Ishikawa (cell line): ENCODE data around the gene TGIF2.

Experiments
- CEBPB ChIP-seq: IDR thresholded peaks from 2 replicates; pipeline ENCODE4 v1.6.1; 2012
- CREB1 ChIP-seq: IDR thresholded peaks from 2 replicates; pipeline ENCODE4 v1.6.1; 2012; ENCODE audit warnings: low read depth
- EGR1 ChIP-seq: IDR thresholded peaks from 2 replicates; pipeline ENCODE4 v1.6.1; 2012
- EP300 ChIP-seq: IDR thresholded peaks from 2 replicates; pipeline ENCODE4 v1.6.1; 2012; ENCODE audit warnings: borderline replicate concordance
- FOXM1 ChIP-seq: IDR thresholded peaks from 2 replicates; pipeline ENCODE4 v1.6.1; 2012; ENCODE audit warnings: low read depth, borderline replicate concordance
- MAX ChIP-seq: IDR thresholded peaks from 2 replicates; pipeline ENCODE4 v1.6.1; 2012
- NFIC ChIP-seq: IDR thresholded peaks from 2 replicates; pipeline ENCODE4 v1.6.1; 2012
- RAD21 ChIP-seq: IDR thresholded peaks from 2 replicates; pipeline ENCODE4 v1.6.1; 2012; ENCODE audit warnings: low read depth
- REST ChIP-seq: IDR thresholded peaks from 2 replicates; pipeline ENCODE4 v1.6.1; 2012; ENCODE audit warnings: low read depth, mild to moderate bottlenecking
- TAF1 ChIP-seq: IDR thresholded peaks from 2 replicates; pipeline ENCODE4 v1.6.1; 2012; ENCODE audit warnings: low read depth, mild to moderate bottlenecking
- TCF12 ChIP-seq: IDR thresholded peaks from 2 replicates; pipeline ENCODE4 v1.6.1; 2012; ENCODE audit warnings: low read depth
- TEAD4 ChIP-seq: IDR thresholded peaks from 2 replicates; pipeline ENCODE4 v1.6.1; 2012
- USF1 ChIP-seq: IDR thresholded peaks from 2 replicates; pipeline ENCODE4 v1.6.1; 2012
- YY1 ChIP-seq: IDR thresholded peaks from 2 replicates; pipeline ENCODE4 v1.6.1; 2012; ENCODE audit warnings: low read depth
- ZBTB7A ChIP-seq: IDR thresholded peaks from 2 replicates; pipeline ENCODE4 v1.6.1; 2012; ENCODE audit warnings: low read depth

Gene TGIF2

GRCh38 chr20:36624068-36624943 lies 50.9 kb downstream of the TGIF2 start:
- TF ChIP-seq MAX (no peak), TEAD4 (no peak), NFIC (no peak), REST (no peak), RAD21 (no peak), FOXM1 (no peak), CREB1 (no peak), ZBTB7A (no peak), EGR1 (no peak), USF1 (no peak), EP300 (no peak), YY1 (no peak), TAF1 (no peak), CEBPB (no peak), TCF12 (no peak)

GRCh38 chr20:36624944-36625324 lies 51.5 kb downstream of the TGIF2 start:
- no peak for TF ChIP-seq REST
- TF ChIP-seq YY1 = no peak
- TF ChIP-seq CEBPB = no peak
- no peak for TF ChIP-seq RAD21
- TF ChIP-seq NFIC = no peak
- no peak for TF ChIP-seq CREB1
- no peak for TF ChIP-seq FOXM1
- TF ChIP-seq USF1 = no peak
- no peak for TF ChIP-seq TCF12
- no peak for TF ChIP-seq ZBTB7A
- TF ChIP-seq TAF1 = no peak
- no peak for TF ChIP-seq EP300

GRCh38 chr20:36628076-36628475 lies 54.7 kb downstream of the TGIF2 start:
- TF ChIP-seq MAX (no peak), YY1 (no peak), USF1 (no peak), EGR1 (no peak), FOXM1 (no peak), TAF1 (no peak), RAD21 (no peak), CEBPB (no peak), CREB1 (no peak), NFIC (no peak), EP300 (no peak), TEAD4 (no peak), ZBTB7A (no peak), TCF12 (no peak), REST (no peak)
